ENCODE results near the gene TAS2R20.

Gene TAS2R20

DNA sequence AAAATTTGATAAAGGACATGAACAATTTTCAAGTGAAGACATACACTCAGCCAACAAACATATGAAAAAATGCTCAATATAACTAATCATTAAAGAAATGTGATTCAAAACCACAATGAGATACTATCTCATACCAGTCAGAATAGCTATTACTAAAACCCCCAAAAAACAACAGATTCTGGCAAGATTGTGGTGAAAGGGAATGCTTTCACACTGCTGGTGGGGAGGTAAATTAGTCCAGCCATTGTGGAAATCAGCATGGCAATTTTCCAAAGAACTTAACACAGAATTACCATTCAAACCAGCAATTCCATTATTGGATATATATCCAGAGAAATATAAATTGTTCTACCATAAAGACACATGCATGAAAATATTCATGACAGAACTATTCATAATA is 40.4 kb downstream of the TAS2R20 start:
- DNase-seq = no peak

DNA sequence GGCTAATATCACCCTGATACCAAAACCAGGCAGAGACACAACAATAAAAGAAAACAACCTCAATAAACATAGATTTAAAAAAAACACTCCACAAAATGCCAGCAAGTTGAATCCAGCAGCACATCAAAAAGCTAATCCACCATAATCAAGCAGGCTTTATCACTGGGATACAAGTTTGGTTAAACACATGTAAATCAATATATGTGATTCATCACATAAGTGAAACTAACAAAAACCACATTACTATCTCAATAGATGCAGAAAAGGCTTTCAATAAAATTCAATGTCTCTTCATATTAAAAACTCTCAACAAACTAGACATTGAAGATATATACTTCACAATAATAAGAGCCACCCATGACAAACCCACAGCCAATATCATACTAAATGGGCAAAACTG is 42.0 kb downstream of the TAS2R20 start:
- no peak for DNase-seq

DNA sequence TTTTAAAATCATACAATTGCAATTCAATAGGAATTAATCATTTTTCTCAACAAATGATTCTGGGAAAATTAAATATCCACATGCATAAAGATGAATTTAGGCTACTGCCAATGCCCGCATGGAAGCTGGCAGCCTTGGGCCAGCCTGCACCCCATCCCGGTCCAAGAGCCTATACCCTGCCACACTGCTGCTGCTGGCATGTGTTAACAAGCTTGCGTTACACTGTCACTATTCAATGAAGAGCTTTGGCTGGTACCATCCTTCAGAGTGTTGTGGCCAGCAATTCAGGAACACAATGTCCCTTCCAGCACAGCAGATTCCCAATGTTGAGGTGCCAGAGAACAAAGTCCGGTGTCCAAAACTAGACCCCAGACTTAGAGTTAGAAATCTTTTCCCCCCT is 45.5 kb downstream of the TAS2R20 start:
- no peak for DNase-seq
